Parathyroid adenoma (tissue), 2 donors: Measurements from ENCODE around the gene NECTIN1.

ENCODE experiments used
- H2AFZ ChIP-seq: fragments of 300-600 bp; sonication (generic); one replicate; pipeline ENCODE4 v1.7.0; 2017; ENCODE audit warnings: antibody characterized with exemption, mild to moderate bottlenecking
- H3K27ac ChIP-seq: fragments of 300-600 bp; sonication (generic); one replicate; pipeline ENCODE4 v1.7.0; 2017
- H3K27me3 ChIP-seq: fragments of 300-600 bp; sonication (generic); one replicate; pipeline ENCODE4 v1.7.0; 2017; ENCODE audit warnings: low read length; ENCODE audit not compliant: control insufficient read depth, insufficient read depth
- H3K36me3 ChIP-seq: fragments of 300-600 bp; sonication (generic); one replicate; pipeline ENCODE4 v1.7.0; 2017; ENCODE audit warnings: low read length; ENCODE audit not compliant: control insufficient read depth, insufficient read depth
- H3K4me1 ChIP-seq: fragments of 300-600 bp; sonication (generic); one replicate; pipeline ENCODE4 v1.7.0; 2017; ENCODE audit warnings: control low read depth
- H3K4me2 ChIP-seq: fragments of 300-600 bp; sonication (generic); one replicate; pipeline ENCODE4 v1.7.0; 2017; ENCODE audit warnings: low read length
- H3K4me3 ChIP-seq: fragments of 300-600 bp; sonication (generic); one replicate; pipeline ENCODE4 v1.7.0; 2017; ENCODE audit warnings: low read depth, low read length
- H3K79me2 ChIP-seq: fragments of 300-600 bp; sonication (generic); one replicate; pipeline ENCODE4 v1.7.0; 2017; ENCODE audit warnings: control low read depth
- H3K9ac ChIP-seq: fragments of 300-600 bp; sonication (generic); one replicate; pipeline ENCODE4 v1.7.0; 2017; ENCODE audit warnings: mild to moderate bottlenecking
- H3K9me3 ChIP-seq: fragments of 300-600 bp; sonication (generic); one replicate; pipeline ENCODE4 v1.7.0; 2017; ENCODE audit warnings: low read length; ENCODE audit not compliant: control insufficient read depth
- TF ChIP-seq, protein P1 (sequence below): fragments of 300-600 bp; sonication (generic); IDR thresholded peaks from one replicate; pipeline ENCODE4 v1.7.0; 2017; ENCODE audit warnings: antibody characterized with exemption, mild to moderate bottlenecking
- donor health status: primary hyperparathyroidism.

The NECTIN1 gene

GRCh38 chr11:119741369-119742262 lies 12.6 kb upstream of the NECTIN1 start:
- TF ChIP-seq, protein P1, sequence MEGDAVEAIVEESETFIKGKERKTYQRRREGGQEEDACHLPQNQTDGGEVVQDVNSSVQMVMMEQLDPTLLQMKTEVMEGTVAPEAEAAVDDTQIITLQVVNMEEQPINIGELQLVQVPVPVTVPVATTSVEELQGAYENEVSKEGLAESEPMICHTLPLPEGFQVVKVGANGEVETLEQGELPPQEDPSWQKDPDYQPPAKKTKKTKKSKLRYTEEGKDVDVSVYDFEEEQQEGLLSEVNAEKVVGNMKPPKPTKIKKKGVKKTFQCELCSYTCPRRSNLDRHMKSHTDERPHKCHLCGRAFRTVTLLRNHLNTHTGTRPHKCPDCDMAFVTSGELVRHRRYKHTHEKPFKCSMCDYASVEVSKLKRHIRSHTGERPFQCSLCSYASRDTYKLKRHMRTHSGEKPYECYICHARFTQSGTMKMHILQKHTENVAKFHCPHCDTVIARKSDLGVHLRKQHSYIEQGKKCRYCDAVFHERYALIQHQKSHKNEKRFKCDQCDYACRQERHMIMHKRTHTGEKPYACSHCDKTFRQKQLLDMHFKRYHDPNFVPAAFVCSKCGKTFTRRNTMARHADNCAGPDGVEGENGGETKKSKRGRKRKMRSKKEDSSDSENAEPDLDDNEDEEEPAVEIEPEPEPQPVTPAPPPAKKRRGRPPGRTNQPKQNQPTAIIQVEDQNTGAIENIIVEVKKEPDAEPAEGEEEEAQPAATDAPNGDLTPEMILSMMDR = peak; percentile 59
- H3K9ac ChIP-seq = no peak overlapping the region
- no peak overlapping the region for H3K27ac ChIP-seq
- no peaks in the 10 kb centered on the region for H3K27me3 ChIP-seq
- no peaks in the 10 kb centered on the region for H3K36me3 ChIP-seq
- no peak overlapping the region for H3K4me3 ChIP-seq
- no peaks in the 10 kb centered on the region for H3K79me2 ChIP-seq
- H2AFZ ChIP-seq = no peak overlapping the region
- H3K4me2 ChIP-seq = no peak overlapping the region
- no peaks in the 10 kb centered on the region for H3K9me3 ChIP-seq
- H3K4me1 ChIP-seq = no peaks in the 10 kb centered on the region

DNA sequence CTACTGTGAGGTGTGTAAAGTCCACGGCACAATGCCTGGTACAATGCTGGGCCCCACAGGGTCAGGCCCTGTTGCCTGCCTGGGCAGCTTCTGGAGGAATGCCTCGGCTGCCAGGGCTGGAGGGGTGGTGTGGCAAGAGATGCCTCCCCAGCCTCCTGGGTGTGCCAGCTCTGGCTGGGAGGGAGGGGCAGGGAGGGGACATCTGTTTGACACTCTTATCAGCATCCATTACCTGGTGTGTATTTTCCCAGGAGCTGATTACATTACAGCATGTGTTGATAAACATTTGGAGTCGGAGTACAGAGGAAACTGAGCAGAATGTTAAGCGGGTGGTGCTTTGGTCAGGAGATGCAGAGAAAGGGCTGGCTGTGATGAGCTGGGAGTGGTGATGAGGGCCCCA lies 11.0 kb upstream of the NECTIN1 start:
- Histone ChIP-seq H3K27me3 (no peaks in the 10 kb centered on the region), H3K4me1 (no peaks in the 10 kb centered on the region), H3K27ac (no peak overlapping the region)

GRCh38 chr11:119739021-119739703 lies 10.2 kb upstream of the NECTIN1 start:
- no peaks in the 10 kb centered on the region for H3K27me3 ChIP-seq
- H3K79me2 ChIP-seq = no peaks in the 10 kb centered on the region
- no peak overlapping the region for H3K4me2 ChIP-seq
- TF ChIP-seq, protein P1 = no peak
- H3K9me3 ChIP-seq = no peaks in the 10 kb centered on the region
- H3K4me3 ChIP-seq = no peak overlapping the region
- H3K27ac ChIP-seq = no peak overlapping the region
- H3K4me1 ChIP-seq = no peaks in the 10 kb centered on the region
- H3K36me3 ChIP-seq = no peaks in the 10 kb centered on the region
- H3K9ac ChIP-seq = no peak overlapping the region
- no peak overlapping the region for H2AFZ ChIP-seq

More for the DNA sequence above, 11.0 kb upstream of the NECTIN1 start:
- Histone ChIP-seq H3K4me3 (no peak overlapping the region), H3K4me2 (no peak overlapping the region), H2AFZ (no peak overlapping the region), H3K36me3 (no peaks in the 10 kb centered on the region), H3K79me2 (no peaks in the 10 kb centered on the region), H3K9me3 (no peaks in the 10 kb centered on the region), H3K9ac (no peak overlapping the region)
- TF ChIP-seq, protein P1 = no peak

- Histone ChIP-seq H3K36me3 (no peaks in the 10 kb centered on the region), H3K27ac (no peak overlapping the region)
Measured at GRCh38 chr11:119738059-119738439, 9.0 kb upstream of the NECTIN1 start.

More at GRCh38 chr11:119738059-119738439, 9.0 kb upstream of the NECTIN1 start:
- Histone ChIP-seq H3K4me3 (no peak overlapping the region), H3K4me2 (no peak overlapping the region), H3K27me3 (no peaks in the 10 kb centered on the region), H3K79me2 (no peaks in the 10 kb centered on the region), H3K9ac (no peak overlapping the region), H2AFZ (no peak overlapping the region), H3K4me1 (no peaks in the 10 kb centered on the region), H3K9me3 (no peaks in the 10 kb centered on the region)
- TF ChIP-seq, protein P1 = no peak
